Heart left ventricle (tissue), 16 donors: ENCODE results near the gene KLF5. TPM values are rescaled to one million over a fixed set of nuclear protein-coding genes. Genes with fewer than 3 reads are reported as not detected.

Experiments used
- ATAC-seq, 4 donors: fragments of 200-7000 bp; cut with Tn5 transposase; one replicate each; pipeline ENCODE4 v1.9.1; 2020 to 2022; ENCODE audit warnings: moderate library complexity in 4 of 4, mild to moderate bottlenecking in 3 of 4, moderate number of reproducible peaks in 1 of 4
- DNase-seq, 5 donors: peaks; one replicate each; pipeline ENCODE4 v3.0.0-alpha.2; 2020
- H3K27ac ChIP-seq, 12 donors: fragments of 200-600 bp; sonication (generic) in 4 of 12; one replicate each; pipeline versions ENCODE4 v1.5.0 to v1.8.0; 2016 to 2022; ENCODE audit warnings: mild to moderate bottlenecking in 2 of 12
- H3K27me3 ChIP-seq, 9 donors: fragments of 200-600 bp; sonication (generic) in 2 of 9; one replicate each; pipeline versions ENCODE4 v1.5.1 to v1.8.0; 2016 to 2022; ENCODE audit warnings: mild to moderate bottlenecking in 3 of 9
- H3K36me3 ChIP-seq, 9 donors: fragments of 200-600 bp; sonication (generic) in 2 of 9; one replicate each; pipeline versions ENCODE4 v1.5.0 to v1.8.0; 2018 to 2022; ENCODE audit warnings: mild to moderate bottlenecking in 2 of 9
- H3K4me1 ChIP-seq, 12 donors: fragments of 200-600 bp; sonication (generic) in 4 of 12; one replicate each; pipeline versions ENCODE4 v1.5.0 to v1.8.0; 2016 to 2022; ENCODE audit warnings: mild to moderate bottlenecking in 3 of 12
- H3K4me3 ChIP-seq, 12 donors: fragments of 200-600 bp; sonication (generic) in 4 of 12; one replicate each; pipeline versions ENCODE4 v1.5.0 to v1.8.0; 2017 to 2022; ENCODE audit warnings: mild to moderate bottlenecking in 9 of 12, moderate library complexity in 4 of 12
- H3K9me3 ChIP-seq, 12 donors: fragments of 200-600 bp; sonication (generic) in 4 of 12; one replicate each; pipeline versions ENCODE4 v1.5.0 to v1.8.0; 2016 to 2022; ENCODE audit warnings: mild to moderate bottlenecking in 1 of 12
- CTCF ChIP-seq, 12 donors: fragments of 200-600 bp; sonication (generic) in 4 of 12; IDR thresholded peaks; one replicate each; pipeline versions ENCODE4 v1.5.0 to v1.8.0; 2018 to 2022; ENCODE audit warnings: antibody characterized with exemption in 12 of 12, mild to moderate bottlenecking in 5 of 12
- POLR2A ChIP-seq, 2 donors: fragments of 450-650 bp; IDR thresholded peaks; one replicate each; pipeline ENCODE4 v1.6.1; 2017; ENCODE audit warnings: antibody characterized with exemption in 2 of 2, mild to moderate bottlenecking in 2 of 2, moderate library complexity in 2 of 2
- WGBS, 4 donors: extraction: QIAGEN DNeasy Blood & Tissue Kit in 2 of 4; methylation state at CpG; one replicate each; pipeline versions ENCODE4 v1.1.5 to v1.1.7; 2013 to 2018; 5-methylcytosine and 5-hydroxymethylcytosine counted together
- intact Hi-C, 10 donors: fragments of 100-400 bp; cut with DNase I; formaldehyde crosslinking; loops; one replicate each; pipeline versions ENCODE4 v1.11.1 to v1.14.2; 2022
- polyA plus RNA-seq, 2 donors: library from polyadenylated mRNA; stranded (reverse); fragments of 200-250 nt; gene quantifications; one replicate each; pipeline ENCODE4 v1.2.3, GENCODE V29; 2013
- total RNA-seq, 9 donors: library from RNA; depleted of rRNA in 2 of 9; stranded (reverse); fragments of >200 nt in 2 of 9; fragmentation: NEBNext Ultra II Directional in 3 of 9; extraction: Animal tissue kit (Norgen Biotek cat#: 25700) in 3 of 9; gene quantifications; one replicate each; pipeline versions ENCODE4 v1.1.0 to v1.2.4, GENCODE V29; 2016 to 2023
- donor health status: ischemic (EF 13 %, LVEDD 7.1; RV severe dilation, severe dysfunction).
- donor health status: healthy with polysubstance abuse.
- donor health status: DM: no; HTN: yes; CAD: no.
- donor health status: DM: no; HTN: no; CAD: no.
- donor health status: ischemic (EF 25% LVEDD 6.9; RV normal size, moderate dysfunction).
- donor health status: ischemic (EF 25% LVEDD 5.7; RV mildly dilated, moderate dysfunction).
- donor health status: healthy.
- donor health status: DM: yes; HTN: yes; CAD: no.
- donor health status: ischemic (EF 35%, LVEDD 5.7; RV mildly dilated, moderate dysfunction).
- donor health status: nonischemic (EF 11% LVEDD 7.7; RV severe dilation, severe dysfunction).
- donor health status: DM: yes; HTN: yes; CAD: no.
- donor health status: PGD.
- donor health status: ischemic (EF 29% LVEDD 5.4; RV normal size, mild dysfunction).
- donor health status: nonischemic (EF 23%, LVEDD 6.1; RV moderate dilation, normal function).

KLF5 gene
- total and polyA plus RNA-seq, 11 donors: 0.64 to 6.9 (median 2.6) TPM

- DNase-seq (no peak), ATAC-seq (no peak)
- intact Hi-C loops: loop anchor here in 3 of 10 donors (5.0 to 10.0 kb wide), 2 partner anchors 648 to 651 kb away; no protein-coding TSS in a partner anchor
- no peak overlapping the region for H3K4me3 ChIP-seq
- no peak overlapping the region for H3K27ac ChIP-seq
- TF ChIP-seq CTCF (IDR thresholded peaks at IDR 0.05) (no peak), POLR2A (IDR thresholded peaks at IDR 0.05) (no peak)
- WGBS, 4 donors: 93 to 96% (median 94%) methylated on average over 4 of the region's 4 CpGs
- H3K4me1 ChIP-seq: peaks cover 0 to 22% (median 5%) of the 10 kb centered on the region in 12 donors
- H3K9me3 ChIP-seq: no peaks in the 10 kb centered on the region
- peaks cover 0 to 27% (median 12%) of the 10 kb centered on the region in 9 donors for H3K27me3 ChIP-seq
- H3K36me3 ChIP-seq: no peaks in the 10 kb centered on the region
Measured at GRCh38 chr13:73056565-73056962, 2.2 kb upstream of the KLF5 start.

- H3K27ac ChIP-seq: no peak overlapping the region
- H3K4me1 ChIP-seq: peaks cover 0 to 22% (median 5%) of the 10 kb centered on the region in 12 donors
- intact Hi-C loops: loop anchor here in 4 of 10 donors (2.0 to 10.0 kb wide), 3 partner anchors 647 to 651 kb away; no protein-coding TSS in a partner anchor
- H3K9me3 ChIP-seq: no peaks in the 10 kb centered on the region
- 84 to 88% (median 87%) methylated on average over 4 of the region's 4 CpGs for WGBS, 4 donors
- no peak for ATAC-seq
- no peaks in the 10 kb centered on the region for H3K36me3 ChIP-seq
- no peak for DNase-seq
- H3K4me3 ChIP-seq: no peak overlapping the region
- TF ChIP-seq POLR2A (IDR thresholded peaks at IDR 0.05): no peak
- TF ChIP-seq CTCF (IDR thresholded peaks at IDR 0.05): no peak
- peaks cover 0 to 27% (median 12%) of the 10 kb centered on the region in 9 donors for H3K27me3 ChIP-seq
Measured at GRCh38 chr13:73057284-73058063, 1.3 kb upstream of the KLF5 start.

GRCh38 chr13:73058064-73058313, 816 bp upstream of the KLF5 start:
- WGBS, 4 donors: 12 to 16% (median 15%) methylated on average over 6 of the region's 6 CpGs
- no peak for ATAC-seq
- intact Hi-C loops: loop anchor here in 4 of 10 donors (2.0 to 10.0 kb wide), 3 partner anchors 647 to 651 kb away; no protein-coding TSS in a partner anchor
- DNase-seq: no peak
- Histone ChIP-seq H3K27me3 (peaks cover 0 to 27% (median 12%) of the 10 kb centered on the region in 9 donors), H3K27ac (peak overlapping the region in 1 of 12 donors; percentile 71), H3K36me3 (no peaks in the 10 kb centered on the region), H3K9me3 (no peaks in the 10 kb centered on the region), H3K4me3 (peak overlapping the region in 10 of 12 donors; percentile 64 to 89 (median 76)), H3K4me1 (peaks cover 0 to 22% (median 5%) of the 10 kb centered on the region in 12 donors)
- TF ChIP-seq POLR2A (IDR thresholded peaks at IDR 0.05) (no peak), CTCF (IDR thresholded peaks at IDR 0.05) (no peak)

- ATAC-seq: no peak
- intact Hi-C loops: loop anchor here in 4 of 10 donors (2.0 to 10.0 kb wide), 3 partner anchors 646 to 650 kb away; no protein-coding TSS in a partner anchor
- TF ChIP-seq CTCF (IDR thresholded peaks at IDR 0.05) (no peak), POLR2A (IDR thresholded peaks at IDR 0.05) (no peak)
- Histone ChIP-seq H3K4me1 (peaks cover 0 to 22% (median 5%) of the 10 kb centered on the region in 12 donors), H3K27ac (peak overlapping the region in 3 of 12 donors; percentile 68 to 76 (median 71)), H3K27me3 (peaks cover 0 to 27% (median 12%) of the 10 kb centered on the region in 9 donors), H3K36me3 (no peaks in the 10 kb centered on the region), H3K9me3 (no peaks in the 10 kb centered on the region), H3K4me3 (peak overlapping the region; percentile 32 to 89 (median 74))
- no peak for DNase-seq
- 1 to 2% (median 1%) methylated on average over 8 of the region's 8 CpGs for WGBS, 4 donors
Measured at GRCh38 chr13:73058432-73058735, 421 bp upstream of the KLF5 start.
